Non-pigmented ciliary epithelial cell (primary cell): ENCODE measurements around the gene NOL3.

ENCODE experiments used
- DNase-seq: peaks from one replicate; pipeline ENCODE4 v3.0.0-alpha.2; 2010; ENCODE audit warnings: low read depth

NOL3 gene

DNA sequence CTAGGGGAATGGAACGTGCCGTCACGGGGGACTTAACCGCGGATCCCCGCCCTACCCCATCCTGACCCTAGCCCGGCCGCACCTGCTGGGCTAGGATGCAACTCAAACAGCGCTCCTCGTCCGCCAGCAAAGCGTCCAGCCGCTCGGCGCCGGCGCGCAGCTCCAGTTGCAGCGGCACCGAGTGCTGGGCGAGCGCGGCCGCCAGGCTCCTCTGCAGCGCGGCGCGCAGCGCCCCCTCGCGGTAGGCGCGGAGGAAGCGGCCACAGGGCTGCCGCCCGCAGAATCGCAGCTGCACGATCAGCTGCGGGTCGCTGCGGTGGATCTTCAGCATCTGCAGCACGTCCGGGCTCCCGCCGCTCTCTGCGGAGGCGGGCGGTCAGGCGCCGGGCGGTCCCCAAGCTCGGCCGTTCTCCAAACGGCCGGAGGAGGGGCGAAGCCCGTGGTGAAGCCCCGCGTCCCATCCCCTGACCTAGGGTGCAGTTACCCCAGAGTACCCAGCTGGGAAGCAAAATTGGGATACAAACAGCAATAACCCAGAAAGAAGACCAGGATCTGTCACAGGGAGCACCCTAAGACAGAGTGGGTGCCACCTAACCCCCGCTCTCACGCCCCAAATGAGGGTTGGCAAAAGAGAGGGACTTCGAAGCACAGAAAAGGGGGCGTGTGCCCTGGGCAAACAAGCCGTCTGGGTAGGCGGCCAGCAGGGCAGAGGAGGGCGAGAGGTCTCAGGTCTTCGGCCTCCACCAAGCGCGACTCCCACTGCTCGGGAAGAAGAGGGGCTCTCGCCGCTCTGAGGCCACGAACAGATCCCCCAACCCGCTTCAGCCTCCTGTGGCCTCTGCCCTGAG is 14.8 kb upstream of the NOL3 start:
- DNase-seq, result no peak

DNA sequence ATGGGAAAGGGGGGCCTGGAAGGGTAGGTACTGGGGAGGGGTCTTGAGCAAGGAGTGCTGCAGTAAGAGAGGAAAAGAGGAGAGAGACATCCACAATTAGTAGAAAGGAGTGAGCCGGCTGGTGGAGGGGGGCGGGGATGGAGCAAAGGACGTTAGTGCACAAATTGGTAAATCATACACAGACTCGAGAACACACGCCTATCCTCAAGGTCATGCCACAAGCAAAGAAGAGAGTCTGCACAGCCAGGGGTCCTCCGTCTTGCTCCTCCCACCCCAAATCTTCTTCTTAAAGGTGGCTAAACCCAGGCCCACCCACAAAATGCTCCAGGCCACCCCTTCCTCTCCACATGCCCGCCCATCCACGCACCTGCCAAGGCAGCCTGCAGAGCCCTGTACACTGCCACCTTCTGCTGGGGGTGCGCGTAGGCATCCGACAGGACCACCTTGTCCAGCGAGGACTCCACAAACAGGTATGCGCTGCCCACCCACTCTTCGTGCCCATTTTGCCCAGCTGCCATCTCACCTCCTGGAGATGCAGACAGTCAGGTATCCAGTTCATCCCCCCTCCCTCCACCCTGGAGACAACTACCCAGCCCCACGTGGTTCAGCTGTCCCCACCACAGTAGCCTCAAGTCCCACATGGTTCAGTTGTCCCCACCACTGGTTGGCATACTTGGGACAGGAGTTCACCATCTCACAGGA is 14.0 kb upstream of the NOL3 start:
- no peak for DNase-seq

DNA sequence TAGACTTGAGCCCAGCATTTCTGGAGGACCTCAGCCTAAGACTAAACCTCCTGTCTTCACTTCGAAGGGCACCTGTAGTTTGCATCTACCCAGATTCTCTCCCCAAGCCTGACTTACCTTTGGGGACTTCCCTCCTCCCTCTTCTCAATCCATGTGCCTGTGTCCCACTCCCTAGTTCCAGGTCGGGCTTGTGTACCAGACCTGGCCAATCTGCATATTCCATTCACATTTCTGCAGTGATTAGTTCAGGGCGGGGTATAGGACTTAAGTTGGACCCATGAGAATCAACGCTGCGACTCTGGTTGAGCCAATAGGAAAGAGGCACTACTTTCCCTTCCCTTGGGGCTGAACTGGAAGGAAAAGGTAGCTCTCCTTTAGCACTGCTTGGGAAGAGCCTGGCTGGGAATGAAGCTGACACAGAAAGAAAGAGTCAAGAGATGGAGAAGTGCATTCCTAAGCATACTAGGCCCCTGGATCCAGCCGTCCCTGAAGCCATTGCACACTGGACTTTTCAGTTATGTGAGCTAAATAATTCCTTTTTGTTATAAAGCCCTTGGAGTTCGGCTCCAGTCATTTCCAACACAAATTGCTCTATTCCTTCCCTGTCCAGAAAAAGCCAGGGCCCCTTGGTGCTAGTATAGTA is 13.1 kb upstream of the NOL3 start:
- DNase-seq, result no peak

- no peak for DNase-seq
Observed at GRCh38 chr16:67157892-67158635, 12.3 kb upstream of the NOL3 start.

- no peak for DNase-seq
Observed at GRCh38 chr16:67158637-67159600, 11.4 kb upstream of the NOL3 start.

DNA sequence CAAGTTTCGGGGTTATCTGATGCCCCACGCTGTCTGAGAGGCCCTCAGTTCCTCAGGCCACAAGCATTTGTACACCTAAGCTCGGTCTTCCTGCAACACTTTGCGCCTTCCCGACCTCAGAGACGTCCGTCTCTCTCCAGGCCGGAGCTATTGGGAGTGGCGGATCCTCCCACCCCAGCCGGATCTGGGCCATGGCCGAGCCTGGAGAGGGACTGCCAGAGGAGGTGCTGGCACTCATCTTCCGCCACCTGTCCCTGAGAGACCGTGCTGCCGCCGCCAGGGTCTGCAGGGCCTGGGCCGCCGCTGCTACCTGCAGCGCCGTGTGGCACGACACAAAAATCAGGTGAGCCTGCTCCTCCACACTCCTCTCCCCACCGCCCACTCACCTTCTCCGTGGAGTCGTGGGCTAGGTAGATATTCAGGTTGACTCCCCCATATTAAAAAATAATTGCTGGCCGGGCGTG is 8.7 kb upstream of the NOL3 start:
- no peak for DNase-seq

DNA sequence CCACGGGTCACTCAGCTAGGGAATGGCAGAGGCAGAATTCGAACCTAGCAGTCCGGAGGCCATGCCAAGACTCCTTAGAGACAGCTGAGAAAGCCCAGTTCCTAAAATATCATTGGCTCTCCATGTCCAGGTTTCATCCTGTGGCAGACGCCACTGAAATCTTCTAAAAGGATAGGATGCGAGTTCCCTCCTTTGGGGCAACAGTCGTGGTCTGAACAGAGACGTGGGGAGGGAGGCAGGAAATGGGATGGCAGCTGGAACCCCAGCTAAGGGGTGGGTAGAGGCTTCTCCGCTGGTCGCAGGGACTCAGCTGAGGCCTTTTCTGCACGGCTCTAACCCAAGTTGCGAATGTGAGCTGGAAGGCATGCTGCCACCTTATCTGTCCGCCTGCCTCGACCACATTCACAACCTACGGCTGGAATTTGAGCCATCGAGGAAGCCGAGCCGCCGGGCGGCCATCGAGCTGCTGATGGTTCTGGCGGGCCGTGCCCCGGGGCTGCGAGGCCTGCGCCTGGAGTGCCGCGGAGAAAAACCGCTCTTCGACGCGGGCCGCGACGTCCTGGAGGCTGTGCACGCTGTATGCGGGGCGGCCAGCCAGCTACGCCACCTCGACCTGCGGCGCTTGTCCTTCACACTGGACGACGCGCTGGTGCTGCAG is 7.7 kb upstream of the NOL3 start:
- no peak for DNase-seq

- no peak for DNase-seq
Observed at GRCh38 chr16:67163164-67163998, 7.0 kb upstream of the NOL3 start.

DNA sequence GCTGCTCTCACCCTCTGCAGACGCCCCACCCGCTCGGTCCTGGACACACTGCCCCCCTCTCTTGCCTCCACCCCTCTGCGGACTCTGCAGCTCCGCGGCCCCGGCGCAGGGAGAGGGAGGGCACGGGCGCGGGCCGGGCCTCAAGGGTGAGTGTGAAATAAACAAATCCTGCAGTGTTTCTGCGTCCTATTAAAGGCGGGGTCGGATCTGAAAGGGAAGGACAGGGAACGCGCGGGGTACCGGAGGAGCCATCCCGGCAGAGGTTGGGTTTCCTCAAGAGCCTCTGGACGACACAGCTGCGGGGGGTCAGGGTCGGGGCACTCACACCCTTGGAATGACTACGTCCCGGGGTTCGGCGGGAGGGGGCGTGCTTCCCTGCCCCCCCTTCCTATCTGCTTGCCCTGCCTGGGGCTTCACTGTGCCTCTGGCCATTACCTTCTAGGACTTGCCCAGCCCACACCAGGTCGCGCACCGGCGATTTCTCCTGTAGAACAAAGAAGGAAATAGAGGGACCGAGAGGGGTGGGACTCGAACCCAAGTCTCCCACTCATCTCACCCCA is 6.3 kb upstream of the NOL3 start:
- DNase-seq, result no peak

DNA sequence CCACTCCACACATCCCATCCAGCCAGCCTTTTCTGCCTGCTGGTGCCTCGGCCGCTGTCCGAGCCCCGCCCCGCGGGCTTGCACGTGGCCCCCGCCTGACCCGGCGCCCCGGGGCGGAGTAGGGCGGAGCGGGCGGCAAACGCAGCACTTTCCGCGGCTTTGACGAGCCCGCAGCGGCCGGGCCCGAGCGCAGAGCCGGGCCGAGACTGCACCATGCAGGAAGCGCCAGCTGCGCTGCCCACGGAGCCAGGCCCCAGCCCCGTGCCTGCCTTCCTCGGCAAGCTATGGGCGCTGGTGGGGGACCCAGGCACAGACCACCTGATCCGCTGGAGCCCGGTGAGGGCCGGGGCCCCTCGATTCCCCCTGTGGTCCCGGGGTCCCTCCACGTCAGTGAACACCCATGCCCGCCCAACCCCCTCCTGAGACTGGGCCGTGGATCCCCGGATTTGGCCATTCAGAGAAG is 5.7 kb upstream of the NOL3 start, which contains the start of gene HSF4:
Gene HSF4, plus strand, starts transcription at position 147 of the 463 bp plus-strand sequence. Its CDS starts 67 bp downstream, at position 214.
- DNase-seq, result no peak

- no peak for DNase-seq
Observed at GRCh38 chr16:67165121-67166078, 4.9 kb upstream of the NOL3 start.

DNA sequence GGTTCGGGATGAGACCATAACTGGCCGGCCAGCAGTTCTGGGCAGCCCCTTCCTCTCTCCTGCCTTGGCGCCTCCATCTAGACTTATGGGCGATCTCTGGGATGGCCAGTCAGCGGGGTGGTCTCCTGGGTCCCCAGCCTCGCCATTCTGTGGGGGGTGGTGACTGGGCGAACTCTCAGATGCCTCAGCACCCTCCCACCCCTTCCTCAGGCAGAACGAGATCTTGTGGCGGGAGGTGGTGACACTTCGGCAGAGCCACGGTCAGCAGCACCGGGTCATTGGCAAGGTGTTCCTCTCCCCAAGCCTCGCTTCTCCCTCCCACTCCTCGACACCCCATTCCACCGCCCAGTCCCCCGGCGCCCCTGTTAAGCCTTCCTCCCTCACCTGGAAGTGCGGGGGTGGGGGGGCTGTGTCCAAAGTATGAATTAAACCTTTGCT is 4.2 kb upstream of the NOL3 start:
- DNase-seq, result no peak

GRCh38 chr16:67166598-67167168 is 3.7 kb upstream of the NOL3 start:
- no peak for DNase-seq

- DNase-seq, result no peak
Observed at GRCh38 chr16:67167588-67167987, 2.8 kb upstream of the NOL3 start.

GRCh38 chr16:67169011-67169451 is 1.3 kb upstream of the NOL3 start:
- DNase-seq, result no peak

DNA sequence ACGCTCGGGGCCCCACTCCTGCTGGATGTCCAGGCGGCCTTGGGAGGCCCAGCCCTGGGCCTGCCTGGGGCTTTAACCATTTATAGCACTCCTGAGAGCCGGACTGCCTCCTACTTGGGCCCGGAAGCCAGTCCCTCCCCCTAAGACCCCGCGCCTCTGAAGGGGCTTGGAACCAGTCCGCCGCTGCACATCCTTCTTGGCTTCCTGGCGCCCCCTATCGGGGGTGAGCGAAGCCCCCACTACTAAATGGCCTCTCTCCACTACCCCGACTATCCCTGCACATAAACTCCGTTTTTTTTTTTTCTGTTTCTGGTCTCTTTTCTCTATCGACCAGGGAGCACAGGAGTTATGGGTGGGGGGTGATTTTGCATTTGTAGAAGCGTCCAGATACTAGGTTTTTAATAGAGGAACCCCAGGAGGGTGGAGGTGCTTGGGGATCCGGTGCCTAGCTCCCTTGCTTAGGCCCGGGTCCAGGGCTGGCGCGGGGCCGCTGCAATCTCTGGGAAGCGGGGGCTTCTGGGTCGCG is 633 bp upstream of the NOL3 start:
- no peak for DNase-seq
